Medulla oblongata (tissue), 1 donor: Measurements from ENCODE around the gene CACNG3.

Experiments
- DNase-seq: peaks from one replicate; pipeline ENCODE4 v3.0.0-alpha.2; 2015; ENCODE audit errors: extremely low spot score

The CACNG3 gene

GRCh38 chr16:24394341-24394740 lies 138.2 kb downstream of the CACNG3 start:
- DNase-seq: no peak

GRCh38 chr16:24396350-24397271 lies 140.5 kb downstream of the CACNG3 start:
- DNase-seq: no peak

- DNase-seq: no peak
Observed at GRCh38 chr16:24409045-24409444, 152.9 kb downstream of the CACNG3 start.
